ENCODE measurements around the gene TEKT1. TPM values are rescaled to one million over a fixed set of nuclear protein-coding genes. Genes with fewer than 3 reads are reported as not detected.

Gene TEKT1
- polyA plus RNA-seq, 1 experiment, result not detected

DNA sequence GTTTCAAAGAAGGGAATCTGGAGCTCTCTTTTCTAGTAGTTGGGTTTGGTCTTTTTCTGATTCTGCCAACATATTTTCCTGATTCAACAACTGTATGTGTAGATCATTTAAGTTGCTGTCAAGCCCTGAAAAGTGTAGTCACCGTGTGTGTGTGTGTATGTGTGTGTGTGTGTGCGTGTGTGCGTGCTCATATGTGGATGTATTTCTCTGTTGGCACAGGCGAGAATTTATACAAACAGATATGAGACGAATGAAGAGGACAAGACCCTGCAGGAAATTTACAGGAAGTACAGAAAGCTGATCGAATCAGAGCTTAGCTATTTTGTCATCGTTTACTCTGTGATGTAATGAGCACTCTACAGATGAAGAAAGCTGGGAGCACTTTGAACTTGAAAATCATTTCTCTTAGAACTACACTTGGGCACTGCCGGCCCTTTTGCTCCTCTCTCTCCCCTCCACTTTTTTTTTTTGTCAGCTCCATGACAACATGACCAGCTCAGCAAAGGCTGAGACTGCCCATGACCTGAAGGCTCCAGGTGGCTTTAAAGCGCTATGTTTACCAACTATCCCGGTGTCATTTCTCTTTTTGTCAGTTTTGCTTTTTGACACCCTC is 44.3 kb downstream of the TEKT1 start:
- TF ChIP-seq, protein P1, sequence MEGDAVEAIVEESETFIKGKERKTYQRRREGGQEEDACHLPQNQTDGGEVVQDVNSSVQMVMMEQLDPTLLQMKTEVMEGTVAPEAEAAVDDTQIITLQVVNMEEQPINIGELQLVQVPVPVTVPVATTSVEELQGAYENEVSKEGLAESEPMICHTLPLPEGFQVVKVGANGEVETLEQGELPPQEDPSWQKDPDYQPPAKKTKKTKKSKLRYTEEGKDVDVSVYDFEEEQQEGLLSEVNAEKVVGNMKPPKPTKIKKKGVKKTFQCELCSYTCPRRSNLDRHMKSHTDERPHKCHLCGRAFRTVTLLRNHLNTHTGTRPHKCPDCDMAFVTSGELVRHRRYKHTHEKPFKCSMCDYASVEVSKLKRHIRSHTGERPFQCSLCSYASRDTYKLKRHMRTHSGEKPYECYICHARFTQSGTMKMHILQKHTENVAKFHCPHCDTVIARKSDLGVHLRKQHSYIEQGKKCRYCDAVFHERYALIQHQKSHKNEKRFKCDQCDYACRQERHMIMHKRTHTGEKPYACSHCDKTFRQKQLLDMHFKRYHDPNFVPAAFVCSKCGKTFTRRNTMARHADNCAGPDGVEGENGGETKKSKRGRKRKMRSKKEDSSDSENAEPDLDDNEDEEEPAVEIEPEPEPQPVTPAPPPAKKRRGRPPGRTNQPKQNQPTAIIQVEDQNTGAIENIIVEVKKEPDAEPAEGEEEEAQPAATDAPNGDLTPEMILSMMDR (IDR thresholded peaks at IDR 0.05; ENCODE audit: low read depth, low read length), result no peak
- Histone ChIP-seq H3K27me3 (ENCODE audit: control insufficient read depth, insufficient read depth, low read length) (peaks cover 10% of the 10 kb centered on the region), H3K27ac (ENCODE audit: low read depth, low read length) (no peak overlapping the region), H3K4me3 (ENCODE audit: low read depth, low read length) (no peak overlapping the region), H3K9me3 (ENCODE audit: control insufficient read depth, insufficient read depth, low read length) (no peaks in the 10 kb centered on the region)
- ChIA-PET CTCF (interaction anchor here (0.6 to 1.1 kb wide), 6 partner anchors 9 to 315 kb away, joined by 3 to 13 read pairs (median 4); no protein-coding TSS in a partner anchor), POLR2A (interaction anchor here (0.6 kb wide), 1 partner anchor 354 kb away, joined by 8 read pairs; no protein-coding TSS in a partner anchor)
- no peak for DNase-seq (ENCODE audit: low read depth, low spot score)

DNA sequence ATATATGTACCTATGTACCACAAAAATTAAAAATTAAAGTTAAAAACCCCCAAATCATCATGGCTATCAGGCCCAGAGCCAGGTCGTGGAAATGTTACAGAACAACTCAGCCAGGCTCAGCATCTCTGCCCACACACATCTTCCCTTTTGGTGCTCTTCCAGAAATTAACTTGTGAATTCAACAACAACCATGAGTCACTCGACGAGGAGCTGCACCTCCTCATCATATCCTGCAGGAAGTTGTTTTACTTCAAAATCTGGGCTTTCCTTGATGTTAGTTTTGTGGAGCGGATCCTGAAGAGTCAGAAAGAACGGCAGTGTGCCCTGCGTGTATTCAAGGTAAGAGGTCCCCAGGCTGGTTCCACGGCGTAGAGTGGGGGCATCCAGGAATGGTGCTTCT is 44.9 kb downstream of the TEKT1 start:
- TF ChIP-seq, protein P1 (IDR thresholded peaks at IDR 0.05; ENCODE audit: low read depth, low read length), result no peak
- Histone ChIP-seq H3K9me3 (ENCODE audit: control insufficient read depth, insufficient read depth, low read length) (no peaks in the 10 kb centered on the region), H3K27ac (ENCODE audit: low read depth, low read length) (no peak overlapping the region), H3K27me3 (ENCODE audit: control insufficient read depth, insufficient read depth, low read length) (peaks cover 10% of the 10 kb centered on the region), H3K4me3 (ENCODE audit: low read depth, low read length) (no peak overlapping the region)
- CTCF ChIA-PET, result interaction anchor here (1.0 to 1.1 kb wide), 3 partner anchors 56 to 314 kb away, joined by 4 to 13 read pairs (median 4); no protein-coding TSS in a partner anchor
- POLR2A ChIA-PET, result interaction anchor here (0.6 kb wide), 1 partner anchor 354 kb away, joined by 8 read pairs; no protein-coding TSS in a partner anchor
- DNase-seq (ENCODE audit: low read depth, low spot score), result peak; percentile 13

DNA sequence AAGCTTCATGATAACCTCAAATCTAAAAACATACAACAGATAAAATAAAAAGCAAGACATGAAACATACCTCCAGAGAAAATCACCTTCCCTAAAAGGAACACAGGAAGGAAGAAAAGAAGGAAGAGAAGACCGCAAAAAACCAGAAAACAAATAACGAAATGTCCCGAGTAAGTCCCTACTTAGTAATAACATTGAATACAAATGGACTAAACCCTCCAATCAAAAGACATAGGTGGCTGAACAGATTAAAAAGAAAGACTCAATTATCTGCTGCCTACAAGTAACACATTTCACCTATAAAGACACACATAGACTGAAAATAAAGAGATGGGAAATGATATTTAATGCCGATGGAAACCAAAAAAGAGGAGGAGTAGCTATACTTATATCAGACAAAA is 49.3 kb downstream of the TEKT1 start:
- TF ChIP-seq, protein P1 (IDR thresholded peaks at IDR 0.05; ENCODE audit: low read depth, low read length), result no peak
- H3K9me3 ChIP-seq (ENCODE audit: control insufficient read depth, insufficient read depth, low read length), result 0 out of 2 replicates have a peak, but pooled peaks cover 4% of the 10 kb centered on the region
- POLR2A ChIA-PET, result no interaction called here
- H3K4me3 ChIP-seq (ENCODE audit: low read depth, low read length), result no peak overlapping the region
- H3K27ac ChIP-seq (ENCODE audit: low read depth, low read length), result no peak overlapping the region
- DNase-seq (ENCODE audit: low read depth, low spot score), result no peak
- peaks cover 23% of the 10 kb centered on the region for H3K27me3 ChIP-seq (ENCODE audit: control insufficient read depth, insufficient read depth, low read length)
- CTCF ChIA-PET, result interaction anchor here (1.6 kb wide), 1 partner anchor 61 kb away, joined by 5 read pairs; no protein-coding TSS in a partner anchor

DNA sequence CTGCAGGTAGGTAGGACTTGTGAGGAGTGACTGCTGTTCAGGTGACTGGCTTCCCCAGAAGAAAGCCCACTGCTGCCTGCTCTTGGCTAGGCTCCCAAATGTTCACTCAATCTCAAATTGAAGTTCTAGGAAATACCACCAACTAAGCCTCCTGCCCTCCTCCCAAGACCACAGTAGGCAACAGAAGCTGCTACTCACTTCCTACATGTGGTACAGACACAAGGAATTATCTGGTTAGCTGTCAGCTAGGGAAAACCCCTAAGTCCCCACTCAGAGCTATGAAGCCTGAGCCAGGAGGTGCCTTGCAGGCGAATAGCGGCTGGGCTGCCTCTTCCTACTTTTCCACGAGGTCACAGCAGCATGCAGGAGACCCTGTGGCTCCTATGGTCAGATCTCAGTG is 50.6 kb downstream of the TEKT1 start:
- no peak for DNase-seq (ENCODE audit: low read depth, low spot score)
- no peak overlapping the region for H3K4me3 ChIP-seq (ENCODE audit: low read depth, low read length)
- ChIA-PET CTCF (interaction anchor here (1.6 kb wide), 1 partner anchor 62 kb away, joined by 5 read pairs; no protein-coding TSS in a partner anchor), POLR2A (no interaction called here)
- TF ChIP-seq, protein P1 (IDR thresholded peaks at IDR 0.05; ENCODE audit: low read depth, low read length), result no peak
- peaks cover 7% of the 10 kb centered on the region for H3K9me3 ChIP-seq (ENCODE audit: control insufficient read depth, insufficient read depth, low read length)
- H3K27ac ChIP-seq (ENCODE audit: low read depth, low read length), result no peak overlapping the region
- H3K27me3 ChIP-seq (ENCODE audit: control insufficient read depth, insufficient read depth, low read length), result peaks cover 32% of the 10 kb centered on the region

DNA sequence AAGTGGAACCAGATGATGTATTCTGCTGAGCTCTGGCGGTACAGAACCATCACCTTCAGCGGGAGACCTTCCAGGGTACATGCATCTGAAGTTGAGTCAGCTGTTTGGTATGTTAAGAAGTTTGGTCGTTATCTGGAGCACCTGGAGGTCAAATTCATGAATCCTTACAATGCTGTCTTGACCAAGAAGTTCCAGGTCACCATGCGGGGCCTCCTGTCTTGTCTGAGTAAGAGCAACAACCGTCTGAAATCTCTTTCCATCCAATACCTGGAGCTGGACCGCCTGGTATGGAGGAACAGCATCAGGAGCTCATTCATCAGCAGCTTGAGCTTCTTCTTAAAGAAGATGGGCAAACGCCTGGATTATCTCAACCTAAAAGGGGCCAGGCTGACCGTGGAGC is 51.5 kb downstream of the TEKT1 start:
- POLR2A ChIA-PET, result no interaction called here
- TF ChIP-seq, protein P1 (IDR thresholded peaks at IDR 0.05; ENCODE audit: low read depth, low read length), result no peak
- CTCF ChIA-PET, result interaction anchor here (0.6 to 1.4 kb wide), 3 partner anchors 63 to 146 kb away, joined by 3 to 4 read pairs (median 4); no protein-coding TSS in a partner anchor
- no peak overlapping the region for H3K27ac ChIP-seq (ENCODE audit: low read depth, low read length)
- no peak for DNase-seq (ENCODE audit: low read depth, low spot score)
- H3K27me3 ChIP-seq (ENCODE audit: control insufficient read depth, insufficient read depth, low read length), result peaks cover 36% of the 10 kb centered on the region
- no peak overlapping the region for H3K4me3 ChIP-seq (ENCODE audit: low read depth, low read length)
- H3K9me3 ChIP-seq (ENCODE audit: control insufficient read depth, insufficient read depth, low read length), result peaks cover 13% of the 10 kb centered on the region

Data from AG04450 (cell line).